Activated T-cell treated with anti-CD3 and anti-CD28 coated beads for 24 hours (primary cell): ENCODE results near the gene TBX6.

ENCODE experiments used
- DNase-seq: peaks from one replicate; pipeline ENCODE4 v3.0.0-alpha.2; 2020; ENCODE audit warnings: low read depth

The TBX6 gene

DNA sequence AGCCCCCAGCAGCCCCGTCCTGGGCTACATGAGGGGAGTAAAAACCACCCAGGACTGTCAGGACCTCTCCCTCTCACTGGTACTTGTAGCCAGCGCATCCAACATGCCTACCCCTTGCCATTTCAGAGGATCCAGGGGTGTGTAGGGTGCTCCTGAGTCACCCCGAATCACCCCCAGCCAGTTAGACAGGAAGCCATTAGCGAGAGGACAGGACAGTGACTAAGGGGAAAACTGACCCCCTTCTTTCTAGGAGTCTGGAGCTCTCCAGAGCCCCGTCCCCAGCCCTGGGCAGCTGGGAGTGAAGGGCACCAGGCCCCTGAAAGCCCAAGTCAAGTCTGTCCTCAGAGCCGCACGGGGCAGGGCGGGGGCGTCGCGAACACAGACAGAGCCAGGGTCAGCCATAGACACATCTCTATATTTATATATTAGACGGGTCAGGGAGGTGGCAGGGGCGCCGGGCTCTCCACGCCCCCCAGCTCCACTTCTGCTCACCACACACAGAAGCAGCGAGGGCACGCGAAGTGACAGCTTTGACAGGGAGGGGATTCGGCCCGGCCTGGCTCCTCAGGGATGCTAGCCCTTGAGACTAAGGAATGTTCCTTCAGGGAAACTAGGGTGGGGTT, 22.1 kb upstream of the TBX6 start:
- no peak for DNase-seq

DNA sequence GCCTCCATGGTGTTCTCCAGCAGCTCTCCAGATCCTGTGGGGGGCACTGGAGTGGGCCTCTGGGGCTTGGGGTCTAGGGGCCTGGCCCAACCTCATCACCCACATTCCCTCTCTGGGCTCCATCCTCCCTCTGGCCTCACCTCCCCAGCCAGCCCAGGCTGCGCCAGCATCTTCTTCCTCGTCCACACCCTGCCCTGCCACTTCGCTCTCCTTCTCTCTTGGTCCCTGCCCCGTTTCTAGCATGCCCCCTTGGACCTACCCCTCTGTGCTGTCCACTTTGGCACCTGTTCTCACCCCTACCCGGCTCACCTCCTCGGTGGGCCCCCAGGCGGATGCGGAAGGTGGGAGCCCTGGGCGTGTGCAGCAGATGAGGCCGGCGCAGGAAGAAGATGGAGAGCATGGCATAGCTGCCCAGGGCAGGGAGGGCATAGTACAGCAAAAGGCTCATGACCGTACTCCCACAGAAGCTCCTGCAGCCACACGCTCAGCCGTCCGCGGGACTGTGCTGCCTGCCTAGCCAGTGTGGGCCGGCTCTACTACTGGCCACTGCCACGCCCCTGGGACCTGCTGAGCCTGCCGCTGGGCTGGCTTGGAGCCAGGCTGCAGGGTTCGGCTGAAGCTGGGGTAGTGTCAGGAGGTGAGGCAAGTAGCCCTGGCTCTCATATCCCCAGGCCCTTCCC, 21.4 kb upstream of the TBX6 start, which contains the start of gene GDPD3:
TSS of gene GDPD3 (minus strand) at position 507 of the 680 bp plus-strand sequence. CDS start at position 448, 59 bp downstream.
- DNase-seq, result no peak

DNA sequence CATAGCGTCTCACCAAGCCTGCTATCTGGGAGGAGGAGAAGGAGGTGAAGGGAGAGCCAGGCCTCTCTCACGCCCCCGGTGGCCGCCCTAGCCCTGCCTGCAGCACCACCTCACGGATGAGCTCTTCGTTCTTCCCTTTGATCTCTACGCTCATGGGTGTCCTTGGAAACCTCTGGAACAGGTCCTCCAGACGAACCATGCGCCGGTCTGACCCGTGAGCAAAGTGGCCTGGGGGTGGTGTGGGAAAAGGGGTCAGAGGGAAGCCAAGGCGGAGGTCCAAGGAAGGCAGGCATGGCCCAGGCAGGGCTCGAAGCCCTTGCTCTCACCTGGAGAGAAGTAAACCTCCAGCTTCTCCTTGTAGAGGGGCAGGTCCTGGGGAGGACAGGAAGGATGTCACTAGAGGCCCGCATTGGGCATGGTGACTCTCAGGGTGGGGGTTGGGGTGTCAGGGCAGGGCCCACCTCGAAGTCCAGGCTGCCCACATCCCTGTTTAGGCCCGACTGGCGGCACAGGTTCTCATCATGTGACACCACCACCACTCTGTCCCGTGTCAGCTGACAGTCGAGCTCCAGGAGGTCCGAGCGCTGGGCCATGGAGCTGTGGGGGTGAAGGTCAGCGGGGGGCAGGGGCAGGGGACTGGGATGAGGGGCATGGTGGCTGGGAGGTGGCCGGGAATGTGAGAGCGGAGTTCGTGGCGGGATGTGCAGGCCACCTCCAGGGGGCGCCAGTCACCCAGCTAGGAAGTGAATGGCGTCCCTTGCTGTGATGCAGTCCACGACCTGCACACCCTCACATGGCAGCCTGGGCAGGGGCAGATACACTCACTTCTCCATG, 20.7 kb upstream of the TBX6 start:
- DNase-seq, result peak; percentile 58

DNA sequence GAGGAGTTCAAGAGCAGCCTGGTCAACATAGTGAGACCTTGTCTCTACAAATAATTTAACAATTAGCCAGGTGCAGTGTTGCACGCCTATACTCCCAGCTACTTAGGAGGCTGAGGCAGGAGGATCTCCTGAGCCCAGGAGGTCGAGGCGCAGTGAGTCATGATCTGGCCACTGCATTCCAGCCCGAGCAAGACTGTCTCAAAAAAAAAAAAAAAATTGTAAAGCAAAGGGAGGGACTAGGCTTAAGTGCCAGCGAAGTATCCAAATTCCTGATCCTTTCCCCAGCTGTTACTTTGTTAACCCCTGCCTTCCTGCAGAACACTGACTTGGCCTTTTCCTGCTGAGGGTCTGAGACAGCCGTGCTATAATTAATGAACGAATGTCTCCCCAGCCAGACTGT, 18.9 kb upstream of the TBX6 start:
- DNase-seq, result no peak

DNA sequence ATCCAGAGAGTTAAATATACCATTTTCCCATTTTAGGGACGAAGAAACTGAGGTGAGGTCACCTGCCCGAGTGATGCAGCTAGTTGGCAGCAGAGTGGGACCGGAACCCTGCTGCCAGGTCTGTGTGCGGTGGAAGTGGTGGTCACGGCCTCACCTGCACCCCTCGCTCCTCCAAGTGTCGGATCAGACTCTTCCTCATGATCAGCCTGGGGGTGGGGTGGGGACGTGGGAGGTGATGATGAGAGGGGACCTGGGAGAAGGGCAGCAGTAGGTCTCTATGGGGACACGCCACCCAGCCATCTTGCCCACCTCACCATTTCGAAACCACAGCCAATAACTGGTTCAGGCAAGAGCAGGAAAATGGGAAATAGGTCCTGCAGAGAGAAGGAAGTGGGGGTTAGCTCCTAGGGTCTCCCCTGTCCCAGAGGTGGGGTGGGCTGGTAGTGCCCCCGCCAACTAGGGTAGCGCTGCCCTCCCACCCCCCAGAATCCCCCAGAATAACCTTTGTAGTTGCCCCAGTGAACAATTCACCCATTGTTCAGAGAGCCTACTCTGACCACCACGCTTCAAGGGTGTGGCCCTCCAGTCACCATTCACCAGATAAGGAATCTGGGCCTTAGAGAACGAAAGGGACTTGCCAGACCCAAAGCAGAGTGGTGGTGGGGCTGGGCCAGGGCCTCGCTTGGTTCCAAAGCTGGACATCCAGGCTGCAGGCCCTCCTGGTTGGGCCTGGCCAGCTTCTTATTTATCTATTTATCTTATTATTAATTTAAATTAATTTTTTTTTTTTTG, 16.5 kb upstream of the TBX6 start:
- DNase-seq, result no peak

DNA sequence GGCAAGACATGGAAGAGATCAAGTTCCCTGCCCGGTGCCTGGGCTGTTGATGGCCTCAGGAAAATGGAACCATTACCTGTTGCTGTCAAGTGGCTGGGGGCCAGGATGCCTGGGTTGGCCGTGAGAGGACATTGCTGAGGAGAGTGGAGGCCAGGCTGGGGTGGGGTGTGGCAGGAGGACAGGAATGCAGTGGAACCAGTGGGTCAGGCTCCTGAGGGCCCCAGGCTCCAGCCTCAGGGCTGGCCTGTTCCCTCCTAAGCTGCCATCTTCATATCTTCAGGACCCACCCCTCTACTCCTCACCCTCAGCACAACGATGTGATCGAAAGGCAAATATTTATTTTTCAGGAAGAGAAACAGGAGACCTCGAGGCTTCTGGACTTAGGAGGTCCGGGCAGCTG, 12.8 kb upstream of the TBX6 start:
- no peak for DNase-seq

DNA sequence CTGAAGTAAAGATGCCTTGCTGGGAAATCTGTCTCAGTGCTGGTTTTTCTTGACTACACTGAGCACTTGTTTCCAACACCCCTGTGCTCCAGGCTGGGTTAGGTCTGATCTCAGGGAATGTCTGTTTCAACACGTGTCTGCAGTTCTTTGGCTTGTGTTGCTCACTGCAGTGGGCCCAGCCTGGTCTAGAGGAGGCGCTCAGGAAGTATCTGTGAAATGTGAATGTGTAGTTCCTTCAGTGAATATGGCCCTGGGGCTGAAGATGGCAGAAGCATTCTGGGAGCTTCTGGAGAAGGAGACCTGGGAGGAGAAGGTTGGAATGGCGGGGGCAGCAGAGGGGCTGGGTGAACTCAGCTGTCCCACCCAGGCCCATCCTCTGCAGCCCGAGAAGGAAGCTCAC, 12.4 kb upstream of the TBX6 start:
- DNase-seq, result no peak

DNA sequence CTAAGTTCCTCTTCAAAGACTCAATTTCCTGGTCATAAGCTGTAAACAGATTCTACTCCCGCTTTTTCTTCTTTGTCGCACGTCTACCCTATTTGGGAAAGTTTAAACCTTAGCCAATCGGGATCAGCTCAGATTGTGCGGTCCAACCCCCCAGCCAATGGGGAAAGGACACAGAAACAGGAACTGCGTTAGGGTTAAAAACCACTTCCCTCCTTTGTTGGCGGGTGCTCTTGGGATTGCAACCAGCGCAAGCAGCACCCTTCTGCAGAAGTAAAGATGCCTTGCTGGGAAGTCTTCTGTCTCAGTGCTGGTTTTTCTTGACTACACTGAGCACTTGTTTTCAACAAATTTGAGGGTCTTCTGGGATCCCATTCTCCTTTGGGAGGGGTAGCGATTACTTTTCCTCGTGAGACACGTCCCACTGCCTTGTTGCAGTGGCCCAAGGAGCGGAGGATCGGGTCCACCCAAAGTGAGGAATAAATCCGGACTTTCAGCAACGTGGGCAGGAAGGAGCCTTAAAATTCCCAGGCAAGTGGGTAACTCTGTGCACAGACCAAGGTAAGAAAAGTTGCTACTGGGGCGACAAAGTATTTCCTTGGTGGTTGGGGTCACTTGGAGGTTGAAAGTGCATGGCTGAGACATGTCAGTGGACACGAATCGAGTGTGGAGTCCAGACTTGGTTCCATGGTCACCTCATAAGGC, 5.3 kb upstream of the TBX6 start:
- no peak for DNase-seq

DNA sequence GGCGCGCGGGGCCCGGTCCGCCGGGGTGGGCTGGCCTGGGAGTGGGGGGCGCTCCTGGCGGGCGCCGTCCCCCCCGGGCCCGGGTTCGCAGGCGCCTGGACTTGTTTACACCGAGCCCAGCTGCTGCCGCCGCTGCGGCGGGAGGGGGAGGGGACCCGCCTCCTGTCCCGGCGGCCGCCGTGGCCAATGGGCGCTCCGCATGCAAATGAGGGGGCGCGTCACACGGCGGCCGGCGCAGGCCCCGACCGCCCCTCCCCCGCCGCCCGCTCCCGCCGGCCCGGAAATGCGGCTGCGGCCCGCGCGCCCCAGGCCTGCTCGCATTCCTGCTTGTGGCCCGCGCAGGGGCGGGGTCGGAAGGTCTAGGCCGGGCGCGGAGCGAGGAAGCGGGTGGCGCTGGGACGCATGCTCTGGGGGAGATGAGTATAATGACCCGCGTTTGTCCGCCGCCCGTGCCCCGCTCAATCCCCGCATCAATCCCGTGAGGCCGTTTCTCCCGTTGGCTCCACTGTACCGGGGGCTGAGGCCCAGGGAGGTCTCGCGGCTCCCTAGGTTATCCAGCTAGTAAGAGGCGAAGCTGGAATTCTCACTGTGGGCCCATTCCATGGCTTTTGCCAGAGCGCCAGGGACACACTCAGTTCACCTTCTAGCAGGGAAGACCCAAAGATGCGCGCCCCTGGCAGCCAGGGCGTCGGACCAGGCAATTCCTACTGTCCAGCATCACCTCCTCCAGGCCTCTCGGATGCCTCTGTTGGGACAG, 4.6 kb upstream of the TBX6 start, which contains the start of gene YPEL3:
TSS of gene YPEL3 (minus strand) at position 109 of the 757 bp plus-strand sequence. CDS start 731 bp downstream, outside the sequence.
- DNase-seq, result peak; percentile 82

DNA sequence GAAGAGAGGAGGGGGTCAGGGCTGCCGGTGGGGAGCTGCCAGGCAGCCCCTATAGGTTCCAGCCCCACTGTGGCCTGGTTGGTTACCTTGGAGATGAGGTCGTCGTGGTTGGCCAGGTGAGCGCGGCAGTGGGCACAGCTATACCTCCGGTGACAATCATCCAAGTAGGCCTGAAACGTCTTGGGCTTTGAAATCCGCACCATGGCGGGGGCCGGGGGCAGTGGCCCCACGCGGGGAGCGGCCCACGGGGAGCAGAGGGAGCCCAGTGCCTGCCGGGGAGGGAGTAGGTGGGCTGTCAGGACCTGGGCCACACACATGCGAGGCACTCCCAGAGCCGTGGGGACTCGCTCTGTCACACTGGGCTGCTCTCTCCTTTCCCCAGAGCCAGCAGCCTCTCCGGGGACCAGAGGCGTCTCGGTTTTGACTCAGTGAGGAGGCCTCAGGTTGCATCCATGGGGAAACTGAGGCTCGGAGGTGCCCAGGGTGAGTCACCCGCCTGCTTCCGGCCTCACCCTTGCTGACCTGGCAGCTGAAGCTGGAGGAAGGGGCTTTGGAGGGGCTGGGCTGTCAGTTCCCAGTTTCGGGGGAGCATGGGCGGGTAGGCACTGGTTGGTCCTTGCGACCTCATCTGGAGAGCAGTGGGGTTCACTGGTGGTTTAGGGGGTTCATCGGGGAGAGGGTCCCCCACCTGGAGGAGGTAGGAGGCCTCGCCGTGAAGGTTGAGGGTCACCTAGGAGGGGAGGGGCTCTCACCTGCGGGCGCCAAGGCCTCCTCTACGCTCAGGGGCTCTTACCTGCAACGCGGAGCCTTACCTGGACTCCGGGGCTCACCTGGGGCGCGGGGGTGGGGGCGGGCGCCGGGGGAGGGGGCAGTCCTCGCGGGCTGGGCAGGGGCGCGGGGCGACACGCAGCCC, 3.7 kb upstream of the TBX6 start:
- no peak for DNase-seq

DNA sequence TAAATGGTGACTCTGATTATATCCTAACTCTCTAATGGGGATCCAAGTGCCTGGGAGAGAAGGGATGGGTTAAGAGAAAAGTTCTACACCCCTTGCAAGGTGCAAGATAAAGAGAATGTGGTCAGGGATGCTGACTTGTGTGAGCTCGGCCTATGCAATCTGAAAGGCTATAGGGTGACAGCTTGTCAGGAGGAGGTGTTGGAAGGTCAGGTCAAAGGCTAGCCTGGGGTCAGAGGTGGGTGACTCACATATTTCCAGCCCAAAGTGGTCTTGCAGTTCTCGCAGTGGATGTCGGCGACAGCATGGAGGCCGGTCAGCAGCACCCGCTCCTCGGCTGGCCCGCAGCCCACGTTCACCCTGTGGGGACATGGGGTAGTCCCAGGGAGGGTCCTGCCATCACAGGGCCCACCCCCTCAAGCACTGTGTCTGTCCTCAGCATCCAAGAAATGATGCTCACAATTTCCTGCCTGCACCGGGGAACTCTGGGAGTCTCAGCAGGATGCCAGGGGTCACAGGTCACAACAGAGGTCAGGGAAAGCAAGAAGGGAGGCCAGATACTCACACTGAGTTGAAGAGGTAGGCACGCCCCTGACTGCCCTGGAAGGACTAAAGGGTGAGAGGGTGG, 2.9 kb upstream of the TBX6 start:
- no peak for DNase-seq

DNA sequence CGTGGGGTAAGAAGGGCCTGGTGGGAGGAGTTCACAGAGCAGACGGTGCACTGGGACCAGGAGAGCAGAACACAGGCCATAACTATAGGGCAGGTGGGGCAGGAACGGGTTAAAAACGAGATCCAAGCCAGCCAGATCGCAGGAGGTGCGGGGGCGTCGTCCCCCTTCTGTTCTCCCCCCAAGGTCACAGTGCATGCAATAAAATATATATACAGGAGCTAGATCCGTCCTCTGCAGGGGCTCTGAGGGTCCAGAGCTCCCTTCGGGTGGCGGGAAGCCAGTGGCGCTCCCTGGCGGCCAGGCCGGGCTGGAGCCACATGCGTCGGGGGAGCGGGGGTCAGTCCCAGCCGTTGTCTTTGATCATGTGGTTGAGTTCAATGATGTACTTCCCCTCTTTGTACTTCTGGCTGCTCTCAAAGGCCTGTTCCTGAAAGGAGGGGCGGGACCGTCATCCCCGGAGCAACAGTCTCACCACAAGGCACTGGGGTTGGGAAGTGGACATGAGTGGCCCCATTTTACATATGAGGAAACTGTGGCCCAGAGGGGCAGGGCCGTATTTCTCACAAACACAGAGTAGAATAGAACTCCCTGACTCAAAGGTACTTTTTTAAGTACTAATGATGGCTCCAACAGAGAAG, 768 bp upstream of the TBX6 start:
- DNase-seq, result peak; percentile 62

DNA sequence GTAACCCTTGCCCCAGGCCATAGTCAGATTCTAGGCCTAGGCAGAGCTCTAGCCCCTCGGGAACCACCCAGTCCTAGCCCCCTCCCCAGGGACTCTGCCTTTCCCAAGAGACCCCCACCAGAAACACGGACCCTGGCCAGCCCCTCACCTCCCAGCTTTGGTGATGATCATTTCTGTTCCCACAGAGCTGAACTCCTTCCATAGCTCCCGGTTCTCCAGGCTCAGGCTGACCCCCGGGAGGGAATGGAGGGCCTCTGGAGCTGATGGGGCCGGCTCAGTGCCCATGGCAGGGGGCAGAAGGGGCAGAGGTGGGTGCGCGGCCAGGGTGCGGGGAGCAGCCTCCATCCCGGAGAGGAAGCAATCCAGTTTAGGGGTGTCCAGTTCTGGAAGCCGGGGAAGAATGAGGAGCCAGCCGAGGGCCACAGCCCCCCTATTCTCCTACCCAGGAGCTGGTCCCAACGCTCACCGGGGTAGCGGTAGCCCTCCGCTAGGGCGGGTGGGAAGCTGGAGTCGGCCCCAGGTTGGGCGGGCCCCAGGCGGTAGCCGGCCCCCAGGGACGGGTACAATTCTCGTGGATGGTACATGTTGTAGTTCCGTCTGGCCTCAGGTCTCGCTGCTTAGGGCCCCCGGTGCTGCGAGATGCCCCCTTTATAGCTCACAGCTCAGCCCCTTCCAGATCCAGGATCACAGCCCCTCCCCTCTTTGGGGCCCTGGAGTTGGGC, 953 bp downstream of the TBX6 start:
- DNase-seq, result no peak

DNA sequence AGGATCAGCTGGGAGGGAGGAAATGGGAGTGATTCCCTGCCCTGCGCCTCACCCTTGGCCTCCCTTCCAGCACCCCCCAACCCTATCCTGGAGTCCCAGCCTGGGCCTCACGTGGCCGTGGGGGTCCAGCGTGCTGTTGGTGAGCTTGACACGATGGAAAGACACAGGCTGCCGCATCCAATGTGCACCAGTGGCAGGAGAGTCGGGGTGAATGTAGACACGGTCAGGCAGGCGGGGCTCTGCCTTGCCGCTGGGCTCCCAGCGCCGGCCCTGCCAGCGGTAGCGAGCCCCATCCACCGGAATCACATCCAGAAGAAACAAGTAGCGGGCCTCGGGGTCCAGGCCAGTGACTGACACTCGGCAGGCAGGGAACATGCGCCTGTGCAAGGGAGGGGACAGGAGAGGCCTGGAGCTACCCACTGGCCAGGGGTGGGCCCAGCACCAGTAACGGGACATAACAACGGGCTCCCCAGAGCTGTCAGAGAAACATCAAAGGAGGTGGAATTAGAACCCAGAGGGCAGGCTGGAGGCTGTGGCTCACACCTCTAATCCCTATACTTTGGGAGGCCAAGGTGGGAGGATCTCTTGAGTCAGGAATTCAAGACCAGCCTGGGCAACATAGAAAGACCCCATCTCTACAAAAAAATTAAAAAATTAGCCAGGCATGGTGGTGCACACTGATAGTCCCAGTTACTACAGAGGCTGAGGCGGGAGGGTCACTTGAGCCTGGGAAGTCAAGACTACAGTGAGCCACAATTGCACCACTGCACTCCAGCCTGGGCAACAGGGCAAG, 2.7 kb downstream of the TBX6 start:
- DNase-seq, result no peak

DNA sequence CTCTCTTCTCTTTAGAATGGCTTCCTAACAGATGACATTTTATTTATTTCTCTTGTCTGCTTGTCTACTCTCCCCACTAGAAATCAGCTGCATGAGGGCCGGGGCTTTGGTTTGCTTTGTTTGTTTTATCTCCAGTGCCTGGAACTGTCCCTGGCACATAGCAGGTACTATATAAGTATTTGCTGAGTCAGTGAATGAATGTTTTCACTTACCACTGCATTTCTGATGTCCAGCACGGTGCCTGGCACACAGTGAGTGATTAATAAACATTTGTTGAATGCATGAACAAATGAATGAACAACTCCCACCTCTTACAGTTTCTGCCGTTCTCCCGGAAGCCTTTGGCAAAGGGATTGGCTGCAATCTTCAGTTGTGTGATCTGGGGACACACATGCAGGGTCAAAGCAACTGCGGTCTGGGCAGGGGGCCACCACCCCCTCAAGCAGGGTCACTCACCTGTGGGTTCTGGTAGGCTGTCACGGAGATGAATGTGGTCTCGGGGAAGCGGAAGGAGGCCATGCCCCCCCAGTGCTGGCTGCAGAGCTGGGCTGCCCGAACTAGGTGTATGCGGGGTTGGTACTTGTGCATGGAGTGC, 3.4 kb downstream of the TBX6 start:
- no peak for DNase-seq

DNA sequence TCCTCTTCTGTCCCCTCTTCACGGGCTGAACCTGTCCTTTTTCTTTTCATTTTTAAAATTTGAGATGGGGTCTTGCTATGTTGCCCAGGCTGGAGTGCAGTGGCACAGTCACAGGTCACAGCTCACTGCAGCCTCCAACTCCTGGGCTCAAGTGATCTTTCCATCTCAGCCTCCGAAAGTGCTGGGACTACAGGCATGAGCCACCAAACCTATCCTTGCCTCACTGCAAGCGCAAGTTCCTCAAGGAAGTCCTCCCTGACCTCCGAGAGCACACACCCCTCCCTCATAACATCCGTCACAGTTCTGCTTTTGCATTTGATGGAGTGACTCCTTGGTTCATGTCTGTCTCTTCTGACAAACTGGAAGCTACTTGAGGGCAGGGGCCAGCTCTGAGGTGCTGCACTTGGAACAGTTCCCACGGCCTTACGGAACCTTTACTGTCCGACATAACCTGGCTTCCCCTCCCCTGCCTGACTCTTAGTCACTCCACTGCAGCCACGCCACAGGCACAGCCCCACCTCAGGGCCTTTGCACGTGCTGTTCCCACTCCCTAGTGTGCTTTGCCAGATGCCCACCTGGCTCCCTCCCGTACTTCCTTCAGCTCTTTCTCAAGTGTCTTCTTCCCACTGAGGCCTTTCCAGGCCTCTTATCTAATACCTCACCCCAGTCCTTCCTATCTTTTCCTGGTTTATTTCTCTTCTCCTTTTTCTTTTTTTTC, 4.4 kb downstream of the TBX6 start:
- no peak for DNase-seq
